SU-DHL-6 (cell line): ENCODE data around the gene CHRNA4.

ENCODE experiments used
- H2AFZ ChIP-seq: fragments of 200-600 bp; sonication (generic); 2 replicates; pipeline ENCODE4 v1.6.1; 2014; ENCODE audit warnings: low read depth, mild to moderate bottlenecking, moderate library complexity, mixed read lengths, antibody characterized with exemption, low read length; ENCODE audit not compliant: severe bottlenecking
- H3F3A ChIP-seq: fragments of 200-600 bp; shearing (Covaris generic); 2 replicates; pipeline ENCODE4 v1.6.0; 2016; ENCODE audit warnings: antibody characterized with exemption, mild to moderate bottlenecking; ENCODE audit not compliant: insufficient read depth
- H3K27ac ChIP-seq: fragments of 200-600 bp; sonication (generic); 2 replicates; pipeline ENCODE4 v1.5.1; 2016; ENCODE audit warnings: low read depth, mild to moderate bottlenecking, low read length, moderate library complexity, mixed read lengths
- H3K27me3 ChIP-seq: fragments of 200-600 bp; sonication (generic), shearing (Covaris generic); 2 replicates; pipeline ENCODE4 v1.6.0; 2014; ENCODE audit warnings: mild to moderate bottlenecking, low read length
- H3K36me3 ChIP-seq: fragments of 200-600 bp; sonication (generic); 2 replicates; pipeline ENCODE4 v1.6.1; 2014; ENCODE audit warnings: mild to moderate bottlenecking, low read length, mixed read lengths
- H3K4me2 ChIP-seq: fragments of 300-600, 200-600 bp; shearing (Covaris generic), sonication (generic); 2 replicates; pipeline ENCODE4 v1.6.0; 2014; ENCODE audit warnings: low read length, low read depth, mild to moderate bottlenecking; ENCODE audit not compliant: poor library complexity, severe bottlenecking
- H3K4me3 ChIP-seq: fragments of 200-600 bp; sonication (generic); 2 replicates; pipeline ENCODE4 v1.5.1; 2014; ENCODE audit warnings: antibody characterized with exemption, low read length, mild to moderate bottlenecking, mixed read lengths; ENCODE audit not compliant: insufficient read depth, poor library complexity, severe bottlenecking
- H3K79me2 ChIP-seq: fragments of 200-600 bp; sonication (generic); 2 replicates; pipeline ENCODE4 v1.6.1; 2014; ENCODE audit warnings: mild to moderate bottlenecking, low read length, moderate library complexity; ENCODE audit not compliant: insufficient read depth
- H3K9ac ChIP-seq: fragments of 200-600 bp; sonication (generic); 2 replicates; pipeline ENCODE4 v1.7.0; 2014; ENCODE audit warnings: mild to moderate bottlenecking, low read length
- H3K9me2 ChIP-seq: fragments of 200-600 bp; sonication (generic); replicated peaks from 2 replicates; pipeline ENCODE4 v1.6.1; 2014; ENCODE audit warnings: low read length; ENCODE audit not compliant: insufficient read depth
- H3K9me3 ChIP-seq: fragments of 200-600 bp; sonication (generic); 2 replicates; pipeline ENCODE4 v1.6.1; 2014; ENCODE audit warnings: low read length, mixed read lengths; ENCODE audit not compliant: insufficient read depth
- H4K20me1 ChIP-seq: fragments of 200-600 bp; sonication (generic); 2 replicates; pipeline ENCODE4 v1.6.1; 2014; ENCODE audit warnings: low read depth, mild to moderate bottlenecking, antibody characterized with exemption, low read length, moderate library complexity, mixed read lengths
- CTCF ChIP-seq: fragments of 200-600 bp; sonication (generic); IDR thresholded peaks from one replicate; pipeline ENCODE4 v1.5.1; 2017; ENCODE audit warnings: antibody characterized with exemption, mild to moderate bottlenecking, low read length, moderate library complexity; ENCODE audit not compliant: insufficient read depth, poor library complexity, severe bottlenecking
- EZH2phosphoT487 ChIP-seq: fragments of 200-600 bp; sonication (generic), shearing (Covaris generic); conservative IDR thresholded peaks from 2 replicates; pipeline ENCODE4 v1.6.1; 2018; ENCODE audit warnings: mild to moderate bottlenecking, antibody characterized with exemption, low read length, moderate library complexity, mixed read lengths

The CHRNA4 gene

GRCh38 chr20:63325554-63326313, 35.4 kb downstream of the CHRNA4 start:
- Histone ChIP-seq H3F3A (peaks cover 7% of the 10 kb centered on the region), H3K36me3 (no peaks in the 10 kb centered on the region), H3K27ac (no peak overlapping the region), H3K9me2 (no peaks in the 10 kb centered on the region), H3K79me2 (no peaks in the 10 kb centered on the region), H2AFZ (no peak overlapping the region), H3K27me3 (no peaks in the 10 kb centered on the region), H3K9me3 (no peaks in the 10 kb centered on the region), H3K4me2 (no peak overlapping the region), H4K20me1 (no peaks in the 10 kb centered on the region), H3K4me3 (no peak overlapping the region), H3K9ac (no peak overlapping the region)
- TF ChIP-seq CTCF (no peak), EZH2phosphoT487 (no peak)

GRCh38 chr20:63325021-63325471, 36.1 kb downstream of the CHRNA4 start:
- no peak for TF ChIP-seq EZH2phosphoT487
- TF ChIP-seq CTCF, result no peak
- no peaks in the 10 kb centered on the region for H4K20me1 ChIP-seq
- H3K9me2 ChIP-seq, result no peaks in the 10 kb centered on the region
- H3K36me3 ChIP-seq, result no peaks in the 10 kb centered on the region
- no peak overlapping the region for H3K4me2 ChIP-seq
- no peaks in the 10 kb centered on the region for H3K27me3 ChIP-seq
- H3K9me3 ChIP-seq, result no peaks in the 10 kb centered on the region
- no peak overlapping the region for H3K9ac ChIP-seq
- no peak overlapping the region for H2AFZ ChIP-seq
- peaks cover 7% of the 10 kb centered on the region for H3F3A ChIP-seq
- H3K79me2 ChIP-seq, result no peaks in the 10 kb centered on the region
- H3K27ac ChIP-seq, result no peak overlapping the region
- no peak overlapping the region for H3K4me3 ChIP-seq

- H3K36me3 ChIP-seq, result no peaks in the 10 kb centered on the region
- no peak overlapping the region for H3K4me3 ChIP-seq
- H3K27me3 ChIP-seq, result no peaks in the 10 kb centered on the region
- no peak for TF ChIP-seq EZH2phosphoT487
- TF ChIP-seq CTCF, result no peak
- H4K20me1 ChIP-seq, result no peaks in the 10 kb centered on the region
- H3K79me2 ChIP-seq, result no peaks in the 10 kb centered on the region
- H3F3A ChIP-seq, result peaks cover 7% of the 10 kb centered on the region
- no peaks in the 10 kb centered on the region for H3K9me3 ChIP-seq
- no peak overlapping the region for H3K4me2 ChIP-seq
- no peak overlapping the region for H3K27ac ChIP-seq
- H3K9ac ChIP-seq, result no peak overlapping the region
- H3K9me2 ChIP-seq, result no peaks in the 10 kb centered on the region
- H2AFZ ChIP-seq, result no peak overlapping the region
Observed at GRCh38 chr20:63323357-63323981, 37.7 kb downstream of the CHRNA4 start.
